ENCODE measurements around the gene EEF2. TPM values are rescaled to one million over a fixed set of nuclear protein-coding genes. Genes with fewer than 3 reads are reported as not detected.

The EEF2 gene
- total and polyA plus RNA-seq, 2 of the 4 experiments (the other 2 are of a cell fraction) = 1,505 to 2,161 TPM

- H2BK120ac ChIP-seq (ENCODE audit: low read depth, low read length) = no peak overlapping the region
- H4K8ac ChIP-seq (ENCODE audit: low read depth in 2 of 2, low read length in 2 of 2) = no peak overlapping the region
- no peaks in the 10 kb centered on the region for H4K20me1 ChIP-seq (ENCODE audit: insufficient read depth, low read length)
- no peak for DNase-seq
- no peak overlapping the region for H3K4ac ChIP-seq (ENCODE audit: low read depth, low read length)
- dilution Hi-C loops (cut with HindIII; ENCODE audit: low sequenced_read_pairs, unreplicated experiment) = no loop called here
- no peak overlapping the region for H2AFZ ChIP-seq (replicated peaks; ENCODE audit: low read length, poor library complexity)
- ChIA-PET CTCF (no interaction called here), POLR2A (ENCODE audit: unreplicated experiment) (no interaction called here)
- H3K4me1 ChIP-seq (ENCODE audit: control insufficient read depth, insufficient read depth, low read length) = no peaks in the 10 kb centered on the region
- no peaks in the 10 kb centered on the region for H3K9me3 ChIP-seq (ENCODE audit: control insufficient read depth, insufficient read depth, low read length)
- no peak overlapping the region for H4K91ac ChIP-seq (ENCODE audit: insufficient read depth, low read depth, low read length)
- no peak overlapping the region for H3K27ac ChIP-seq (ENCODE audit: insufficient read depth, low read length)
- in situ Hi-C loops (cut with MboI; ENCODE audit: low sequenced_read_pairs) = no loop called here
- H3K9ac ChIP-seq (ENCODE audit: low read depth, low read length) = no peak overlapping the region
- H3K23ac ChIP-seq (ENCODE audit: low read depth, low read length) = no peak overlapping the region
- no peak overlapping the region for H2AK9ac ChIP-seq (replicated peaks; ENCODE audit: low read depth, low read length, poor library complexity)
- TF ChIP-seq BHLHE40 (IDR thresholded peaks at IDR 0.05; ENCODE audit: low read depth, low read length) (no peak), FOS (IDR thresholded peaks at IDR 0.05; ENCODE audit: low read depth, low read length) (no peak), POLR2A (IDR thresholded peaks at IDR 0.05; ENCODE audit: low read depth, low read length) (no peak), USF2 (IDR thresholded peaks at IDR 0.05; ENCODE audit: low read depth, low read length) (no peak), ELK1 (IDR thresholded peaks at IDR 0.05; ENCODE audit: borderline replicate concordance, low read depth, low read length) (no peak), MXI1 (IDR thresholded peaks at IDR 0.05; ENCODE audit: borderline replicate concordance, low read depth, low read length) (no peak)
- H2BK15ac ChIP-seq (ENCODE audit: low read depth, low read length) = no peak overlapping the region
- WGBS, 2 experiments (ENCODE audit: extremely low coverage in 2 of 2, insufficient read length in 1 of 2) = 76% methylated on average over 4 of the region's 29 CpGs; no CpG with 5 or more reads in 1 of the 2 experiments
- no peaks in the 10 kb centered on the region for H3K79me1 ChIP-seq (ENCODE audit: low read depth in 1 of 2, low read length in 2 of 2)
- no peaks in the 10 kb centered on the region for H3K36me3 ChIP-seq (ENCODE audit: control insufficient read depth, insufficient read depth, low read length)
- no peak overlapping the region for H3K14ac ChIP-seq (replicated peaks; ENCODE audit: low read depth, low read length)
- H2BK5ac ChIP-seq (ENCODE audit: low read depth, low read length, poor library complexity, severe bottlenecking) = no peak overlapping the region
- no peak overlapping the region for H2AK5ac ChIP-seq (ENCODE audit: low read depth, low read length)
- H3K4me2 ChIP-seq (ENCODE audit: low read depth, low read length) = no peak overlapping the region
- H3K56ac ChIP-seq (ENCODE audit: extremely low read depth, insufficient read depth, low read length) = no peak overlapping the region
- intact Hi-C loops (cut with micrococcal nuclease) = no loop called here
- H2BK20ac ChIP-seq (ENCODE audit: low read depth, low read length) = no peak overlapping the region
- no peak overlapping the region for H3K18ac ChIP-seq (ENCODE audit: low read depth, low read length)
- H3K4me3 ChIP-seq (ENCODE audit: insufficient read depth, low read depth, low read length) = no peak overlapping the region
- no peak for ATAC-seq (ENCODE audit: low read depth)
- peaks cover 21% of the 10 kb centered on the region for H3K27me3 ChIP-seq (ENCODE audit: control insufficient read depth, insufficient read depth, low read length)
- BruUV-seq (replicated peaks) = no TSS peak
- H3K9me1 ChIP-seq (ENCODE audit: insufficient read depth, low read length) = no peaks in the 10 kb centered on the region
- H4K5ac ChIP-seq (ENCODE audit: low read depth, low read length) = no peak overlapping the region
These were observed 48.5 kb downstream of the EEF2 start for GRCh38 chr19:3936506-3937442.
